Psoas muscle (tissue), 8 donors: ENCODE results near the gene CDC42SE2. TPM values are rescaled to one million over a fixed set of nuclear protein-coding genes. Genes with fewer than 3 reads are reported as not detected.
A peak's percentile ranks its signal among the peaks of the same experiment; 100 is the strongest.
"Not testable (repeated sequence)": the region's sequence is repeated elsewhere in the genome, so short reads cannot be mapped to it uniquely, and the experiment has no call there.

Source experiments
- ATAC-seq, 4 donors: fragments of 200-7000 bp; cut with Tn5 transposase; one replicate each; pipeline ENCODE4 v1.9.1; 2020; ENCODE audit warnings: moderate library complexity in 3 of 4, mild to moderate bottlenecking in 2 of 4
- DNase-seq, 2 donors: peaks; one replicate each; pipeline ENCODE4 v3.0.0-alpha.2; 2020
- H3K27ac ChIP-seq: fragments of 200-600 bp; one replicate; pipeline ENCODE4 v1.8.0; 2022
- H3K27me3 ChIP-seq, 3 donors: fragments of 200-600 bp in 1 of 3; one replicate each; pipeline versions ENCODE4 v1.6.1 to v1.8.0; 2013 to 2022; ENCODE audit warnings: low read length in 2 of 3, mild to moderate bottlenecking in 2 of 3, moderate library complexity in 1 of 3; ENCODE audit not compliant: insufficient read depth in 3 of 3
- H3K36me3 ChIP-seq, 2 donors: fragments of 200-600 bp in 1 of 2; one replicate each; pipeline versions ENCODE4 v1.6.1 to v1.8.0; 2013 to 2022; ENCODE audit warnings: low read depth in 1 of 2, mild to moderate bottlenecking in 1 of 2, moderate library complexity in 1 of 2; ENCODE audit not compliant: insufficient read depth in 1 of 2
- H3K4me1 ChIP-seq: fragments of 200-600 bp; one replicate; pipeline ENCODE4 v1.8.0; 2022
- H3K4me3 ChIP-seq: fragments of 200-600 bp; one replicate; pipeline ENCODE4 v1.8.0; 2022; ENCODE audit warnings: mild to moderate bottlenecking
- H3K9me3 ChIP-seq: fragments of 200-600 bp; one replicate; pipeline ENCODE4 v1.8.0; 2022
- WGBS, 3 donors: extraction: QIAGEN DNeasy Blood & Tissue Kit; methylation state at CpG; one replicate each; pipeline versions ENCODE4 v1.1.6 to v1.1.7; 2013; 5-methylcytosine and 5-hydroxymethylcytosine counted together
- intact Hi-C, 2 donors: fragments of 100-400 bp; cut with DNase I; formaldehyde crosslinking; loops; one replicate each; pipeline versions ENCODE4 v1.11.0 to v1.14.2; 2022
- polyA plus RNA-seq, 3 donors: library from polyadenylated mRNA; stranded (reverse); fragments of 200-250 nt; gene quantifications; one replicate each; pipeline ENCODE4 v1.2.3, GENCODE V29; 2013
- total RNA-seq, 4 donors: library from RNA; stranded (reverse); fragmentation: NEBNext Ultra II Directional in 2 of 4; extraction: Animal tissue kit (Norgen Biotek cat#: 25700) in 2 of 4; gene quantifications; one replicate each; pipeline versions ENCODE4 v1.2.1 to v1.2.4, GENCODE V29; 2021 to 2023
- TF ChIP-seq, protein P1 (sequence below): fragments of 200-600 bp; IDR thresholded peaks from one replicate; pipeline ENCODE4 v1.8.0; 2022; ENCODE audit warnings: antibody characterized with exemption
- donor health status: healthy with polysubstance abuse.
- donor health status: DM: no; HTN: no; CAD: no; lungs with moderate emphysema.
- donor health status: Bipolar disorder and iron deficiency.
- donor health status: healthy.
- donor health status: DM: yes; HTN: yes; CAD: no.
- donor health status: DM: no; HTN: no; CAD: no.
- donor health status: DM: no; HTN: no; CAD: no.
- donor health status: DM: yes; HTN: yes; CAD: no.

The CDC42SE2 gene
- total and polyA plus RNA-seq, 7 donors, result 8.5 to 39.2 (median 10.5) TPM

- ATAC-seq, result no peak
- no peak for DNase-seq
- WGBS, 3 donors, result 91 to 93% (median 92%) methylated on average over 16 of the region's 16 CpGs
- Histone ChIP-seq H3K36me3 (no peaks in the 10 kb centered on the region), H3K4me1 (peaks cover 32% of the 10 kb centered on the region), H3K27ac (no peak overlapping the region), H3K9me3 (no peaks in the 10 kb centered on the region), H3K4me3 (peak overlapping the region; percentile 99), H3K27me3 (no peaks in the 10 kb centered on the region)
- intact Hi-C loops, result loop anchor here in 1 of 2 donors (10.0 kb wide), 1 partner anchor 148 kb away; no protein-coding TSS in a partner anchor
- TF ChIP-seq, protein P1, sequence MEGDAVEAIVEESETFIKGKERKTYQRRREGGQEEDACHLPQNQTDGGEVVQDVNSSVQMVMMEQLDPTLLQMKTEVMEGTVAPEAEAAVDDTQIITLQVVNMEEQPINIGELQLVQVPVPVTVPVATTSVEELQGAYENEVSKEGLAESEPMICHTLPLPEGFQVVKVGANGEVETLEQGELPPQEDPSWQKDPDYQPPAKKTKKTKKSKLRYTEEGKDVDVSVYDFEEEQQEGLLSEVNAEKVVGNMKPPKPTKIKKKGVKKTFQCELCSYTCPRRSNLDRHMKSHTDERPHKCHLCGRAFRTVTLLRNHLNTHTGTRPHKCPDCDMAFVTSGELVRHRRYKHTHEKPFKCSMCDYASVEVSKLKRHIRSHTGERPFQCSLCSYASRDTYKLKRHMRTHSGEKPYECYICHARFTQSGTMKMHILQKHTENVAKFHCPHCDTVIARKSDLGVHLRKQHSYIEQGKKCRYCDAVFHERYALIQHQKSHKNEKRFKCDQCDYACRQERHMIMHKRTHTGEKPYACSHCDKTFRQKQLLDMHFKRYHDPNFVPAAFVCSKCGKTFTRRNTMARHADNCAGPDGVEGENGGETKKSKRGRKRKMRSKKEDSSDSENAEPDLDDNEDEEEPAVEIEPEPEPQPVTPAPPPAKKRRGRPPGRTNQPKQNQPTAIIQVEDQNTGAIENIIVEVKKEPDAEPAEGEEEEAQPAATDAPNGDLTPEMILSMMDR, result no peak
These were observed 2.7 kb downstream of the CDC42SE2 start for GRCh38 chr5:131266370-131267060.

DNA sequence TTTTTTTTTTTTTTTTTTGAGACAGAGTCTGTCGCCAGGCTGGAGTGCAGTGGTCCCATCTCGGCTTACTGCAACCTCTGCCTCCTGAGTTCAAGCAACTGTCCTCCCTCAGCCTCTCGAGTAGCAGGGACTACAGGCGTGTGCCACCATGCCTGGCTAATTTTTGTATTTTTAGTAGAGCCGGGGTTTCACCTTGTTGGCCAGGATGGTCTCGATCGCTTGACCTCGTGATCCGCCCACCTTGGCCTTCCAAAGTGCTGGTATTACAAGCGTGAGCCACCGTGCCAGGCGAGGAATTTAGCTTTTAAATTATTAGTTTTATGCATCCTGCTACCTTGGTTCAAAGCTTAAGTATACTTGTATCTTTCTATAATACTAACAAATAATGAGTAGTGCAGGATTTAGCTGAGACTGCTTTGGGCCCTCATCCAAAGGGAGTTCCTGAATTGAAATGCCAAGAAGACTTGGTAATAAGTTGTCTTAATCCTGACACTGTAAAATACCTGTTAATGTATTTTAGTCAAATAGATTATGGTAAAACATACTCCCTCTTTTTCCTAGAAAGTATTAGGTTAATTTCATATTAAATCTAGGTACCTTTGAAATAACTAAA, 5.0 kb downstream of the CDC42SE2 start:
- H3K9me3 ChIP-seq, result no peaks in the 10 kb centered on the region
- H3K27ac ChIP-seq, result no peak overlapping the region
- peaks cover 34% of the 10 kb centered on the region for H3K4me1 ChIP-seq
- DNase-seq, result no peak
- H3K4me3 ChIP-seq, result no peak overlapping the region
- no peak for ATAC-seq
- no peaks in the 10 kb centered on the region for H3K27me3 ChIP-seq
- no peaks in the 10 kb centered on the region for H3K36me3 ChIP-seq
- TF ChIP-seq, protein P1, result no peak
- WGBS, 3 donors, result 93 to 95% (median 93%) methylated on average over 12 of the region's 12 CpGs
- intact Hi-C loops, result loop anchor here in 1 of 2 donors (10.0 kb wide), 1 partner anchor 146 kb away; no protein-coding TSS in a partner anchor

- H3K36me3 ChIP-seq, result no peaks in the 10 kb centered on the region
- intact Hi-C loops, result no loop called here
- H3K9me3 ChIP-seq, result no peaks in the 10 kb centered on the region
- H3K27ac ChIP-seq, result no peak overlapping the region
- peaks cover 24% of the 10 kb centered on the region for H3K4me1 ChIP-seq
- no peaks in the 10 kb centered on the region for H3K27me3 ChIP-seq
- TF ChIP-seq, protein P1, result no peak
- H3K4me3 ChIP-seq, result no peak overlapping the region
- ATAC-seq, result no peak
- 55 to 64% (median 63%) methylated on average over 2 of the region's 2 CpGs for WGBS, 3 donors
- DNase-seq, result no peak
These were observed 7.0 kb downstream of the CDC42SE2 start for GRCh38 chr5:131270809-131271208.

GRCh38 chr5:131271888-131272287, 8.0 kb downstream of the CDC42SE2 start:
- H3K9me3 ChIP-seq, intact Hi-C loops, H3K27ac ChIP-seq, ATAC-seq, H3K27me3 ChIP-seq, H3K36me3 ChIP-seq, DNase-seq, H3K4me3 ChIP-seq: not testable (repeated sequence)
- WGBS, 3 donors, result 77 to 84% (median 84%) methylated on average over 8 of the region's 8 CpGs
- peaks cover 20% of the 10 kb centered on the region for H3K4me1 ChIP-seq

GRCh38 chr5:131272307-131272706, 8.5 kb downstream of the CDC42SE2 start:
- ATAC-seq, result no peak
- no peaks in the 10 kb centered on the region for H3K36me3 ChIP-seq
- no peak overlapping the region for H3K4me3 ChIP-seq
- 58 to 76% (median 65%) methylated on average over 5 of the region's 5 CpGs for WGBS, 3 donors
- TF ChIP-seq, protein P1, result no peak
- H3K27ac ChIP-seq, result no peak overlapping the region
- H3K4me1 ChIP-seq, result peaks cover 20% of the 10 kb centered on the region
- intact Hi-C loops, result no loop called here
- no peak for DNase-seq
- H3K9me3 ChIP-seq, result no peaks in the 10 kb centered on the region
- no peaks in the 10 kb centered on the region for H3K27me3 ChIP-seq
